ENCODE results near the gene MMP19. TPM values are rescaled to one million over a fixed set of nuclear protein-coding genes. Genes with fewer than 3 reads are reported as not detected.

Gene MMP19
- total RNA-seq, 1 experiment from 2014 or later: 2.3 TPM

DNA sequence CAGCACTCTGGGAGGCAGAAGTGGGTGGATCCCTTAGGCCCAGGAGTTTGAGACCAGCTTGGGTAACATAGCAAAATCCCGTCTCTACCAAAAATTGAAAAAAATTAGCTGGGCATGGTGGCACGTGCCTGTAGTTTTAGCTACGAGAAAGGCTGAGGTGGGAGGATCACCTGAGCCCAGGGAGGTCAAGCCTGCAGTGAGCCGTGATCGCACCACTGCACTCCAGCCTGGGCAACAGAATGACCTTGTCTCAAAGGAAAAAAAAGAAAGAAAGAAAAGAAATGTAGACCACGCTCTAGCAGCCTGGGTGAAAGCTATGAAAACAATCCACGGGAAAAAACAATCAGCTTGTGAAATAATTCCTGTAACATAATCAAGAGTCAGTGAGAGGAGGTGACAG lies 54.2 kb downstream of the MMP19 start:
- intact Hi-C loops (cut with micrococcal nuclease; ENCODE audit: unreplicated experiment): no loop called here
- POLR2A ChIA-PET (ENCODE audit: low non-redundant PET): no interaction called here
- BruUV-seq (replicated peaks): no TSS peak

More for the DNA sequence above, 54.2 kb downstream of the MMP19 start:
- Histone ChIP-seq H3K4me3 (ENCODE audit: low read depth, low read length, poor library complexity, severe bottlenecking) (no peak overlapping the region), H3K27ac (ENCODE audit: low read depth, low read length, poor library complexity, severe bottlenecking) (no peak overlapping the region), H3K9me3 (ENCODE audit: low read depth, low read length, poor library complexity, severe bottlenecking) (no peaks in the 10 kb centered on the region), H3K27me3 (replicated peaks; ENCODE audit: insufficient read depth, low read depth, low read length, poor library complexity) (no peaks in the 10 kb centered on the region), H3K36me3 (ENCODE audit: insufficient read depth, low read length, poor library complexity, severe bottlenecking) (peaks cover 83% of the 10 kb centered on the region), H3K4me1 (ENCODE audit: insufficient read depth, low read length, poor library complexity, severe bottlenecking) (no peaks in the 10 kb centered on the region)
- no peak for DNase-seq (ENCODE audit: low spot score)
- TF ChIP-seq EZH2 (IDR thresholded peaks at IDR 0.05; ENCODE audit: borderline replicate concordance, low read depth, low read length, poor library complexity, severe bottlenecking): no peak
- no peak for TF ChIP-seq CTCF (conservative IDR thresholded peaks at IDR 0.05; ENCODE audit: low read depth, low read length)
- CTCF ChIA-PET: no interaction called here

Other genes starting within 250 kb of the MMP19 start
- not detected in 2 replicates for gene OR10P1, start 206.0 kb downstream of the MMP19 start, total RNA-seq (2021)
- 14.7 and 21.4 TPM in 2 replicates for gene ITGA7, start 135.0 kb downstream of the MMP19 start, total RNA-seq (2021)
- 76.0 and 86.3 TPM in 2 replicates for gene BLOC1S1, start 126.9 kb downstream of the MMP19 start, total RNA-seq (2021)
- 6.7 and 9.7 TPM in 2 replicates for gene RDH5, start 122.5 kb downstream of the MMP19 start, total RNA-seq (2021)
- gene CD63, start 113.9 kb downstream of the MMP19 start, total RNA-seq (2021): 367 and 371 TPM in 2 replicates
- gene GDF11, start 99.8 kb downstream of the MMP19 start, total RNA-seq (2021): 38.4 and 46.9 TPM in 2 replicates
- 104 and 115 TPM in 2 replicates for gene SARNP, start 25.2 kb downstream of the MMP19 start, total RNA-seq (2021)
- gene ORMDL2, start 24.9 kb downstream of the MMP19 start, total RNA-seq (2021): 32.3 and 35.4 TPM in 2 replicates
- gene DNAJC14, start 13.3 kb downstream of the MMP19 start, total RNA-seq (2021): 44.5 and 44.8 TPM in 2 replicates
- gene PYM1, start 85.0 kb upstream of the MMP19 start, total RNA-seq (2021): 23.8 and 24.6 TPM in 2 replicates
- 10.1 and 13.7 TPM in 2 replicates for gene DGKA, start 88.2 kb upstream of the MMP19 start, total RNA-seq (2021)
- gene PMEL, start 123.1 kb upstream of the MMP19 start, total RNA-seq (2021): 1.2 and 2.0 TPM in 2 replicates
- gene CDK2, start 123.9 kb upstream of the MMP19 start, total RNA-seq (2021): 103 and 113 TPM in 2 replicates
- 73.9 and 78.1 TPM in 2 replicates for gene RAB5B, start 131.1 kb upstream of the MMP19 start, total RNA-seq (2021)
- 2.2 and 5.0 TPM in 2 replicates for gene SUOX, start 154.3 kb upstream of the MMP19 start, total RNA-seq (2021)
- gene IKZF4, start 178.1 kb upstream of the MMP19 start, total RNA-seq (2021): 8.8 and 9.5 TPM in 2 replicates
- 51.9 and 69.9 TPM in 2 replicates for gene RPS26, start 199.0 kb upstream of the MMP19 start, total RNA-seq (2021)
- 0.70 and 2.0 TPM in 2 replicates for gene ERBB3, start 237.2 kb upstream of the MMP19 start, total RNA-seq (2021)

Data from A673 (cell line).